ENCODE data around the gene STAMBP.

Gene STAMBP

DNA sequence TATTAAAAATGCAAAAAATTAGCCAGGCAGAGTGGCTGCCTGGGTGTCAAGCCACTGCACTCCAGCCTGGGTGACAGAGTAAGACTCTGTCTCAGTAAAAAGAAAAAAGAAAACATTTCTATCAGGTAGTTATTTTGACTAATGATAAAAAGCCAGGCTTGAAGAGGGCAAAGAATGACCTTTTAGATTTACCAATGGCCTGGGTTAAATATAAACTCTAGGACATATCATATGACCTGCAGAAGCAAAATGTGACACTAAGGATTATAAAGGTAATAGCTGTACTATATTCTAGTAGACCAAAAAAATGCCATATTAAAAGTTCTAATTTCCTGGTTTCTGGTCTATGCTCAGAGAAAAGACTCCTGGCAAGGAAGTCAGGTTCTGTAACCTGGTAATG lies 16.1 kb upstream of the STAMBP start:
- H3K4me1 Mint-ChIP-seq, result no peaks in the 10 kb centered on the region
- no peak overlapping the region for H3K4me3 Mint-ChIP-seq
- H3K36me3 Mint-ChIP-seq (ENCODE audit: low read depth), result no peaks in the 10 kb centered on the region
- no peak for DNase-seq
- TF ChIP-seq, protein P1, sequence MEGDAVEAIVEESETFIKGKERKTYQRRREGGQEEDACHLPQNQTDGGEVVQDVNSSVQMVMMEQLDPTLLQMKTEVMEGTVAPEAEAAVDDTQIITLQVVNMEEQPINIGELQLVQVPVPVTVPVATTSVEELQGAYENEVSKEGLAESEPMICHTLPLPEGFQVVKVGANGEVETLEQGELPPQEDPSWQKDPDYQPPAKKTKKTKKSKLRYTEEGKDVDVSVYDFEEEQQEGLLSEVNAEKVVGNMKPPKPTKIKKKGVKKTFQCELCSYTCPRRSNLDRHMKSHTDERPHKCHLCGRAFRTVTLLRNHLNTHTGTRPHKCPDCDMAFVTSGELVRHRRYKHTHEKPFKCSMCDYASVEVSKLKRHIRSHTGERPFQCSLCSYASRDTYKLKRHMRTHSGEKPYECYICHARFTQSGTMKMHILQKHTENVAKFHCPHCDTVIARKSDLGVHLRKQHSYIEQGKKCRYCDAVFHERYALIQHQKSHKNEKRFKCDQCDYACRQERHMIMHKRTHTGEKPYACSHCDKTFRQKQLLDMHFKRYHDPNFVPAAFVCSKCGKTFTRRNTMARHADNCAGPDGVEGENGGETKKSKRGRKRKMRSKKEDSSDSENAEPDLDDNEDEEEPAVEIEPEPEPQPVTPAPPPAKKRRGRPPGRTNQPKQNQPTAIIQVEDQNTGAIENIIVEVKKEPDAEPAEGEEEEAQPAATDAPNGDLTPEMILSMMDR (IDR thresholded peaks at IDR 0.05), result no peak
- H3K27ac Mint-ChIP-seq, result no peak overlapping the region
- no peaks in the 10 kb centered on the region for H3K9me3 Mint-ChIP-seq
- peaks cover 57% of the 10 kb centered on the region for H3K27me3 Mint-ChIP-seq (ENCODE audit: low read depth, poor library complexity)

DNA sequence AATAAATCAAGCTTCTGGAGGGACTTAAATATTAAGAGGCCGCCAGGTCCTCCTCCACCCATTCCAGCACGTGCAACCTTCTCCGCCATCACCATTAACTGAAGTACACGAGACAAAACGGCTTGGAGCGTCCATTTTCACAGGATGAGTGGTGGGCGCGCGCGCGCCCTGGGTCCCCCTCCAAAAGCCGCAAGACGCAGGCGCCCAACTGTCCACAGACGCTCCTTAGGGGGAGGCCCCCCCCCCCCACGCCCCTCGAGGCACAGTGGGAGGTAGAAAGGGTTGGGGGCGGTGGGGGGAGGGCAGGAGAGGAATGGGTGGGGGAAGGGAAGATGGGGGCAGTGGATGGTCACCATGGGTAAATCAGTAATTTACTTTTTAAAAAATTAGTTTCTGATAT lies 10.5 kb upstream of the STAMBP start:
- H3K27ac Mint-ChIP-seq, result no peak overlapping the region
- no peak overlapping the region for H3K4me3 Mint-ChIP-seq
- H3K36me3 Mint-ChIP-seq (ENCODE audit: low read depth), result no peaks in the 10 kb centered on the region
- DNase-seq, result no peak
- TF ChIP-seq, protein P1 (IDR thresholded peaks at IDR 0.05), result no peak
- H3K4me1 Mint-ChIP-seq, result no peaks in the 10 kb centered on the region
- peaks cover 65% of the 10 kb centered on the region for H3K27me3 Mint-ChIP-seq (ENCODE audit: low read depth, poor library complexity)
- H3K9me3 Mint-ChIP-seq, result no peaks in the 10 kb centered on the region

DNA sequence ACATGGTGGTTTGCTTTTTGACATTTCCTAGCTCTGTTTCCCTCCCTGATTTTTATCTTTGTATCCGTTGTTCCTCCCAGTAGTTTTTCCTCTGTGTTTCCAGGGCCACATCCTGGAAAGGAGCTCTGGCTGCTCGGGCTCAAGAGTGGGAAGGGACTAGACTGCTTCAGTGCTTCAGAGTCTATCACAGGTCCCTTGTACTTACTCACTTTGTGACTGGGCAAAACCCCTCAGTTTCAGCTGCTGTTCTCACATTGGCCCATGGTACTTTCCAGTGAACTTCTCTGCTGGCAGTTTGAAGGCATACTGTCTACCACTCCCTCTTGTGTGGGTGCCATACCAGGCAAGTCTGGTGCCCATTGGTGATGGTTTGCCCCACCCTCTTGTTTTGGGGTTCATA lies 7.5 kb upstream of the STAMBP start:
- H3K4me1 Mint-ChIP-seq, result no peaks in the 10 kb centered on the region
- H3K36me3 Mint-ChIP-seq (ENCODE audit: low read depth), result no peaks in the 10 kb centered on the region
- TF ChIP-seq, protein P1 (IDR thresholded peaks at IDR 0.05), result no peak
- no peaks in the 10 kb centered on the region for H3K9me3 Mint-ChIP-seq
- peaks cover 54% of the 10 kb centered on the region for H3K27me3 Mint-ChIP-seq (ENCODE audit: low read depth, poor library complexity)
- no peak overlapping the region for H3K4me3 Mint-ChIP-seq
- no peak overlapping the region for H3K27ac Mint-ChIP-seq
- no peak for DNase-seq

DNA sequence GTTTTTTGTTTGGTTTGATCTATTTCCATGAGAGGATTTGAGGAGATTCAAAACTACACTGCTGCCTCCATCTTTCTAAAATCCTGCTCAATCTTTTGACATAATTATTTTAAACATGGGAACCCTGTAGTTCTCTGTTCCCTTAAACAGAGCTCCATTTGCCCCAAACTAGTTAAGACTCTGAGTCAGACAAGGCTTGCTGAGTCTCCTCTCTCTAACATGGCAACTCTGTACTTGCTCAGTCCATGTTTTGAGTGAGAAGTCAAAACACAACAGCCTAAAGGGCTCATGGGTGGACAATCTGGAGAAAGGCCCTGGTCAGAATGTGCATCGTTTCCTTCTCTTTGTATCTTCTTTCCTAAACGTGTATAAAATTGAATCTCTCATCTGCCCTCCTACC lies 7.1 kb upstream of the STAMBP start:
- Mint-ChIP-seq H3K4me3 (no peak overlapping the region), H3K36me3 (ENCODE audit: low read depth) (no peaks in the 10 kb centered on the region), H3K27me3 (ENCODE audit: low read depth, poor library complexity) (peaks cover 56% of the 10 kb centered on the region), H3K4me1 (no peaks in the 10 kb centered on the region), H3K27ac (no peak overlapping the region), H3K9me3 (no peaks in the 10 kb centered on the region)
- TF ChIP-seq, protein P1 (IDR thresholded peaks at IDR 0.05), result no peak
- DNase-seq, result no peak

DNA sequence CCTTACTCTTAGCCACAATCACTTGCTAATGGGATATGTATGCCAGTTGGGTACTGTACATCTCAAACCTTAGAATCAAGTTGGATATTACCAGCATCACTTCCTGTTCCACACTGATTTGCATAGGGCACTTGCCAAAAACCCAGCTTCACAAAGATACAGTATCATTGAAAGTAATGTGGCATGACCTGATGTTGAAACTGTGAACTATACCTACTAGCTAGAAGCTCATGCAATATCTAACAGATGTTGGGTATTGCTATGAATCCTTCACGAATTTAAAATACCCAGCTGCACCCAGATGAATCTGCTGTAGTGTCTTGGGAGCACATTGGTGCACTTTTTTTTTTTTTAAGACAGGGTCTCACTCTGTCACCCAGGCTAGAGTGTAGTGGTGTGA lies 6.5 kb upstream of the STAMBP start:
- no peak overlapping the region for H3K27ac Mint-ChIP-seq
- no peaks in the 10 kb centered on the region for H3K9me3 Mint-ChIP-seq
- no peak overlapping the region for H3K4me3 Mint-ChIP-seq
- DNase-seq, result no peak
- peaks cover 62% of the 10 kb centered on the region for H3K27me3 Mint-ChIP-seq (ENCODE audit: low read depth, poor library complexity)
- no peaks in the 10 kb centered on the region for H3K4me1 Mint-ChIP-seq
- H3K36me3 Mint-ChIP-seq (ENCODE audit: low read depth), result no peaks in the 10 kb centered on the region
- TF ChIP-seq, protein P1 (IDR thresholded peaks at IDR 0.05), result no peak

DNA sequence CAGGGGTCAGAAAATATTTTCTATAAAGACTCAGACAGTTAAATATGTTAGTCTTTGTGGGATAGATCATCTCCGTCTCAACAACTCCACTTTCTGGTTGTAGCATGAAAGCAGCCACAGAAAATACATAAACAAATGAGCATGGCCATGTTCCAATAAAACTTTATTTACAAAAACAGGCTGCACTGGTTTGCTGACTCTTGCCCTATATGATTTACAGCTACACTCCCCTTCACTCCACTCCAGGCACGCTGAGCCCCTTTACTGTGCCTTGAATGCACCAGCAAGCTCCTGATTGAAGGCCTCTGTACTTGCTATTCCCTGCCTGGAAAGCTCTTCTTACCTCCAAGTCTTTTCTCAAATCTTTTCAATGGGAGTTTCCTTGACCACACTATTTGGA lies 5.8 kb upstream of the STAMBP start:
- TF ChIP-seq, protein P1 (IDR thresholded peaks at IDR 0.05), result no peak
- DNase-seq, result no peak
- peaks cover 3% of the 10 kb centered on the region for H3K9me3 Mint-ChIP-seq
- peaks cover 68% of the 10 kb centered on the region for H3K27me3 Mint-ChIP-seq (ENCODE audit: low read depth, poor library complexity)
- H3K36me3 Mint-ChIP-seq (ENCODE audit: low read depth), result no peaks in the 10 kb centered on the region
- no peak overlapping the region for H3K27ac Mint-ChIP-seq
- no peak overlapping the region for H3K4me3 Mint-ChIP-seq
- H3K4me1 Mint-ChIP-seq, result peaks cover 4% of the 10 kb centered on the region

Measured in nephron progenitor cell (in vitro differentiated cells).